Ectodermal cell (in vitro differentiated cells): ENCODE results near the gene TGFBR3L.

Experiments used
- H3K27ac ChIP-seq: 2 replicates; pipeline ENCODE4 v1.7.0; 2013; ENCODE audit warnings: mild to moderate bottlenecking, low read depth, low read length; ENCODE audit not compliant: insufficient read depth, poor library complexity, severe bottlenecking
- H3K27me3 ChIP-seq: 2 replicates; pipeline ENCODE4 v1.7.0; 2013; ENCODE audit warnings: mild to moderate bottlenecking, low read length; ENCODE audit not compliant: insufficient read depth, control insufficient read depth, poor library complexity, severe bottlenecking
- H3K36me3 ChIP-seq: one replicate; pipeline ENCODE4 v1.7.0; 2013; ENCODE audit warnings: low read length; ENCODE audit not compliant: control insufficient read depth, insufficient read depth
- H3K4me1 ChIP-seq: one replicate; pipeline ENCODE4 v1.7.0; 2013; ENCODE audit warnings: low read length; ENCODE audit not compliant: control insufficient read depth, insufficient read depth
- H3K4me3 ChIP-seq: 2 replicates; pipeline ENCODE4 v1.7.0; 2013; ENCODE audit warnings: low read depth, low read length, control low read depth; ENCODE audit not compliant: insufficient read depth
- H3K9me3 ChIP-seq: 2 replicates; pipeline ENCODE4 v1.7.0; 2013; ENCODE audit warnings: mild to moderate bottlenecking, low read length, moderate library complexity; ENCODE audit not compliant: control insufficient read depth
- WGBS, 2 experiments: methylation state at CpG; one replicate each; pipeline ENCODE4 v1.1.7; 2013; ENCODE audit warnings: missing lambda C conversion rate in 2 of 2; 5-methylcytosine and 5-hydroxymethylcytosine counted together

TGFBR3L gene

GRCh38 chr19:7930765-7931164 lies 16.1 kb downstream of the TGFBR3L start:
- H3K4me1 ChIP-seq, result no peaks in the 10 kb centered on the region
- H3K9me3 ChIP-seq, result no peaks in the 10 kb centered on the region
- no peak overlapping the region for H3K4me3 ChIP-seq
- no peak overlapping the region for H3K27ac ChIP-seq
- H3K36me3 ChIP-seq, result peaks cover 38% of the 10 kb centered on the region
- 96% methylated on average over 7 of the region's 7 CpGs for WGBS, 2 experiments
- no peaks in the 10 kb centered on the region for H3K27me3 ChIP-seq

- H3K36me3 ChIP-seq, result peaks cover 40% of the 10 kb centered on the region
Observed at GRCh38 chr19:7931221-7932061, 16.8 kb downstream of the TGFBR3L start.

GRCh38 chr19:7932276-7932929 lies 17.8 kb downstream of the TGFBR3L start:
- H3K36me3 ChIP-seq, result peaks cover 40% of the 10 kb centered on the region
- no peak overlapping the region for H3K4me3 ChIP-seq
- no peak overlapping the region for H3K27ac ChIP-seq
- 96% methylated on average over 32 of the region's 32 CpGs for WGBS, 2 experiments
- no peaks in the 10 kb centered on the region for H3K9me3 ChIP-seq
- H3K27me3 ChIP-seq, result no peaks in the 10 kb centered on the region
- H3K4me1 ChIP-seq, result no peaks in the 10 kb centered on the region

More at GRCh38 chr19:7931221-7932061, 16.8 kb downstream of the TGFBR3L start:
- H3K27me3 ChIP-seq, result no peaks in the 10 kb centered on the region
- no peaks in the 10 kb centered on the region for H3K4me1 ChIP-seq
- no peak overlapping the region for H3K4me3 ChIP-seq
- 95% methylated on average over 36 of the region's 36 CpGs for WGBS, 2 experiments
- H3K27ac ChIP-seq, result no peak overlapping the region
- no peaks in the 10 kb centered on the region for H3K9me3 ChIP-seq

GRCh38 chr19:7932930-7933300 lies 18.3 kb downstream of the TGFBR3L start:
- no peaks in the 10 kb centered on the region for H3K27me3 ChIP-seq
- H3K36me3 ChIP-seq, result peaks cover 40% of the 10 kb centered on the region
- no peak overlapping the region for H3K4me3 ChIP-seq
- WGBS, 2 experiments, result 94 to 96% methylated on average over 10 of the region's 10 CpGs
- no peaks in the 10 kb centered on the region for H3K9me3 ChIP-seq
- H3K4me1 ChIP-seq, result no peaks in the 10 kb centered on the region
- H3K27ac ChIP-seq, result no peak overlapping the region

GRCh38 chr19:7933411-7933810 lies 18.8 kb downstream of the TGFBR3L start:
- H3K36me3 ChIP-seq, result peaks cover 40% of the 10 kb centered on the region
- no peaks in the 10 kb centered on the region for H3K27me3 ChIP-seq
- no peaks in the 10 kb centered on the region for H3K9me3 ChIP-seq
- no peaks in the 10 kb centered on the region for H3K4me1 ChIP-seq
- no peak overlapping the region for H3K4me3 ChIP-seq
- H3K27ac ChIP-seq, result no peak overlapping the region
- 91 to 92% methylated on average over 14 of the region's 14 CpGs for WGBS, 2 experiments

GRCh38 chr19:7933828-7934725 lies 19.4 kb downstream of the TGFBR3L start:
- H3K4me3 ChIP-seq, result no peak overlapping the region
- H3K4me1 ChIP-seq, result no peaks in the 10 kb centered on the region
- H3K36me3 ChIP-seq, result peaks cover 46% of the 10 kb centered on the region
- 95% methylated on average over 55 of the region's 55 CpGs for WGBS, 2 experiments
- no peaks in the 10 kb centered on the region for H3K9me3 ChIP-seq
- no peaks in the 10 kb centered on the region for H3K27me3 ChIP-seq
- H3K27ac ChIP-seq, result no peak overlapping the region

- Histone ChIP-seq H3K9me3 (no peaks in the 10 kb centered on the region), H3K27me3 (no peaks in the 10 kb centered on the region), H3K4me3 (no peak overlapping the region), H3K36me3 (peaks cover 47% of the 10 kb centered on the region), H3K27ac (no peak overlapping the region), H3K4me1 (no peaks in the 10 kb centered on the region)
- 96 to 97% methylated on average over 21 of the region's 21 CpGs for WGBS, 2 experiments
Observed at GRCh38 chr19:7934766-7935165, 20.1 kb downstream of the TGFBR3L start.

GRCh38 chr19:7940841-7941240 lies 26.2 kb downstream of the TGFBR3L start:
- no peak overlapping the region for H3K27ac ChIP-seq
- H3K9me3 ChIP-seq, result no peaks in the 10 kb centered on the region
- 93 to 94% methylated on average over 13 of the region's 13 CpGs for WGBS, 2 experiments
- no peaks in the 10 kb centered on the region for H3K27me3 ChIP-seq
- H3K4me3 ChIP-seq, result no peak overlapping the region
- peaks cover 18% of the 10 kb centered on the region for H3K36me3 ChIP-seq
- no peaks in the 10 kb centered on the region for H3K4me1 ChIP-seq

- Histone ChIP-seq H3K36me3 (peaks cover 16% of the 10 kb centered on the region), H3K27me3 (no peaks in the 10 kb centered on the region), H3K9me3 (no peaks in the 10 kb centered on the region), H3K27ac (no peak overlapping the region), H3K4me3 (no peak overlapping the region), H3K4me1 (no peaks in the 10 kb centered on the region)
- 92 to 95% methylated on average over 19 of the region's 19 CpGs for WGBS, 2 experiments
Observed at GRCh38 chr19:7941895-7942596, 27.4 kb downstream of the TGFBR3L start.
